Cardiac muscle cell (in vitro differentiated cells and primary cell): Measurements from ENCODE around the gene KPNB1. TPM values are rescaled to one million over a fixed set of nuclear protein-coding genes. Genes with fewer than 3 reads are reported as not detected.

Source experiments
- DNase-seq, 2 donors: peaks; one replicate each; pipeline versions ENCODE4 v3.0.0 to v3.0.0-alpha.2; 2010 to 2017; ENCODE audit warnings: low read depth in 1 of 2, low spot score in 1 of 2
- H3K27ac ChIP-seq: fragments of 200-600 bp; sonication (generic); 2 replicates; pipeline ENCODE4 v1.5.1; 2016
- H3K27me3 ChIP-seq: fragments of 200-600 bp; sonication (generic); 2 replicates; pipeline ENCODE4 v1.6.0; 2016; ENCODE audit warnings: control low read depth
- H3K36me3 ChIP-seq: fragments of 200-600 bp; sonication (generic); 2 replicates; pipeline ENCODE4 v1.5.1; 2016; ENCODE audit warnings: control low read depth
- H3K4me1 ChIP-seq: fragments of 200-600 bp; sonication (generic); 2 replicates; pipeline ENCODE4 v1.8.1; 2017; ENCODE audit warnings: low read depth, mild to moderate bottlenecking, mixed run types
- H3K4me3 ChIP-seq: fragments of 200-600 bp; sonication (generic); 2 replicates; pipeline ENCODE4 v1.5.1; 2016; ENCODE audit warnings: mild to moderate bottlenecking
- H3K9me3 ChIP-seq: fragments of 200-600 bp; sonication (generic); 2 replicates; pipeline ENCODE4 v1.5.1; 2017; ENCODE audit warnings: low read depth, mild to moderate bottlenecking, control low read depth
- CTCF ChIP-seq: IDR thresholded peaks from 2 replicates; pipeline ENCODE4 v1.5.1; 2012; ENCODE audit warnings: low read depth, mild to moderate bottlenecking, low read length
- polyA plus RNA-seq: library from polyadenylated mRNA; unstranded; fragments of >200 nt; fragmentation: Nextera tagmentation; extraction: Ambion mirVana; gene quantifications from 2 replicates; pipeline ENCODE4 v1.2.1, GENCODE V29; 2016
- total RNA-seq: library from RNA; depleted of rRNA; stranded (reverse); fragments of >200 nt; gene quantifications from 2 replicates; pipeline ENCODE4 v1.2.3, GENCODE V29; 2016

KPNB1 gene
- total and polyA plus RNA-seq, 2 experiments from 2014 or later, result 125 to 218 TPM

DNA sequence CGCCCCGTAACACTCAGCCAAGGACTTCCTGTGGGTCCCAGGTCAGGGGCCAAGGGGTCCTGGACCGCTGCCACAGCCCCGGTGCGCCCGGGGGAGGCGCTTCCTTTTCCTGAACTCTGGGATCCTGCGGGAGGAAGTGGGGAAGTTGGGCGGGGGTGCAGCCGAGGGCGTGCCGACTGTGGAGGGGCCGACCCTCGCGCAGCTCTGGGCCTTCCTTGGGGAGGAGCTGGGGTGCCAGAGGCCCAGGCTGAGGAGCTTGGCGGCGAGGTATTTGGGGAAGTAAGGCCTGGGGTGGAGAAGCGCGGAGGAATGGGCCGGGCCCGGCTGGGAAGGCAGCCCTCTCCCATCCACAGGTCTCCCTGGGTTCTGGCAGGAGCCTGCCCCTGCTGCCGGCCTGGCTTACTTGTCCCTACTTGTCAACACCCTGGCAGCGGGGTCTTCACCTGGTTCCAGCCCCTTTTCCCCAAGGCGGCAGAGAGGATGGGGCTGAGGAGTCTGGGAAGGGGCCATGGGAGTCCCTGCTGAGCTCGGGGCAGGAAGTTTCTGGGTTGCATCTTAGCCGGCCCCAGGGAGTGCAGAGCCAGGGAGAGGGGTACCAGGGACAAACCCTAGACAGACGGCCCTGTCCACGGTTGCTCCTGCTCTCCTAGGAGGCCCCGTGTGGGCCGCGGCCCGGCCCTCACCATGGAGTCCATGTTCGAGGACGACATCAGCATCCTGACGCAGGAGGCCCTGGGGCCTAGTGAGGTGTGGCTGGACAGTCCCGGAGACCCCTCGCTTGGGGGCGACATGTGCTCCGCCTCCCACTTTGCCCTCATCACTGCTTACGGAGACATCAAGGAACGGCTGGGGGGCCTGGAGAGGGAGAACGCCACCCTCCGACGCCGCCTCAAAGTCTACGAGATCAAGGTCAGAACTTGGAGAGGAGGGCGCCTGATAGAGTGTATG lies 46.0 kb downstream of the KPNB1 start:
- Histone ChIP-seq H3K4me1 (peaks cover 22% of the 10 kb centered on the region), H3K9me3 (no peaks in the 10 kb centered on the region), H3K27ac (peak overlapping the region; percentile 95), H3K36me3 (peaks cover 7% of the 10 kb centered on the region), H3K4me3 (peak overlapping the region; percentile 55), H3K27me3 (no peaks in the 10 kb centered on the region)
- DNase-seq, result peak; percentile 45 to 71
- no peak for TF ChIP-seq CTCF

DNA sequence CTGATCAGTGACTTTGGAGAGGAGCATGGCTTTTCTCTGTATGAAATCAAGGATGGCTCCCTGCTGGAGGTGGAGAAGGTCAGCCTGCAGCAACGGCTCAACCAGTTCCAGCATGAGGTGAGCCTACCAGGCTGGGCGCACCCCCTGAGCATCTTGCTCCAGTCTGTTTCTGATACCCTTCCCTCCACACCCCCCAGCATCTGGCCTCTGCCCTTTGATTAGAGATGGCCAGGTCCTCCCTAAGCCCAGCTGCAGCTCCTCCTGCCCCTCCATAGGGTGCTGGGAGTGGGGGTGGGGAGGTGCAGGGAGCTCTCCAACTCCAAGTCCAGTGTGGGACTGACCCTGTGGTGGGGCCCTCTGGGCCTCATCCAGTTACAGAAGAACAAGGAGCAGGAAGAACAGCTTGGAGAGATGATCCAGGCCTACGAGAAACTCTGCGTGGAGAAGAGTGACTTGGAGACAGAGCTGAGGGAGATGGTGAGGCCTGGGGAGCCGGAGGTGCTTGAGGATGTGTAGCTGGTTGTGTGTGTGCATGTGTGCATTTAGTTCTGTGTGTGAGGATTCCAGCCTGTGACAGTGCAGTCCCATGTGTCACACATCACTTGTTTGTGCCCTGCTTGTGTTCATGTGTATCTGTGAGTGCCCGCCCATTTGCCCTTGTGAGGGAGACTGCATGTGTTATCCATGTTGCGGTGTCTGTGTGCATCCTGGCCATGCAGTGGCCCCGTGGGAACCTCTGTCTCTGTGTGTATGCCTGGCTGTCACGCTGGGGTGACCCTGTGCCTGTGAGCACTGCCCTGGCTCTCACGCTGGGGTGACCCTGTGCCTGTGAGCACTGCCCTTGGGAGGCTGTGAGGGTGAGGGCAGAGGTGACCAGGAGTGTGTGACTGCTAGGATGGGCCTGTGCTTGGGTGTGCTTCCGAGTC lies 47.3 kb downstream of the KPNB1 start:
- H3K4me1 ChIP-seq, result peaks cover 30% of the 10 kb centered on the region
- peaks cover 7% of the 10 kb centered on the region for H3K36me3 ChIP-seq
- TF ChIP-seq CTCF, result no peak
- DNase-seq, result no peak
- H3K4me3 ChIP-seq, result no peak overlapping the region
- H3K27ac ChIP-seq, result no peak overlapping the region
- no peaks in the 10 kb centered on the region for H3K27me3 ChIP-seq
- H3K9me3 ChIP-seq, result no peaks in the 10 kb centered on the region

- TF ChIP-seq CTCF, result no peak
- DNase-seq, result no peak
- no peaks in the 10 kb centered on the region for H3K27me3 ChIP-seq
- peaks cover 21% of the 10 kb centered on the region for H3K4me1 ChIP-seq
- H3K9me3 ChIP-seq, result no peaks in the 10 kb centered on the region
- H3K27ac ChIP-seq, result peak overlapping the region; percentile 30
- no peak overlapping the region for H3K4me3 ChIP-seq
- H3K36me3 ChIP-seq, result peaks cover 7% of the 10 kb centered on the region
These were observed 48.4 kb downstream of the KPNB1 start for GRCh38 chr17:47697906-47698711.

- H3K27me3 ChIP-seq, result no peaks in the 10 kb centered on the region
- peaks cover 7% of the 10 kb centered on the region for H3K36me3 ChIP-seq
- H3K4me1 ChIP-seq, result peaks cover 17% of the 10 kb centered on the region
- TF ChIP-seq CTCF, result peak; percentile 83
- peak overlapping the region; percentile 30 for H3K27ac ChIP-seq
- H3K4me3 ChIP-seq, result no peak overlapping the region
- no peaks in the 10 kb centered on the region for H3K9me3 ChIP-seq
- DNase-seq, result peak; percentile 61 to 76
These were observed 49.2 kb downstream of the KPNB1 start for GRCh38 chr17:47698749-47699535.
